ENCODE measurements around the gene LST1.

LST1 gene

GRCh38 chr6:31592396-31592771 lies 6.3 kb downstream of the LST1 start:
- no peaks in the 10 kb centered on the region for H3K36me3 ChIP-seq (ENCODE audit: insufficient read depth, low read length)
- H3K27me3 ChIP-seq (ENCODE audit: insufficient read depth, low read length, poor library complexity, severe bottlenecking) = no peaks in the 10 kb centered on the region
- H3K4me1 ChIP-seq (ENCODE audit: insufficient read depth, low read length, poor library complexity, severe bottlenecking) = peaks cover 47% of the 10 kb centered on the region
- H3K4me2 ChIP-seq (ENCODE audit: low read depth, low read length, poor library complexity, severe bottlenecking) = peak overlapping the region; percentile 77
- no peaks in the 10 kb centered on the region for H4K20me1 ChIP-seq (ENCODE audit: insufficient read depth, low read length, poor library complexity, severe bottlenecking)
- peak overlapping the region; percentile 62 for H3K4me3 ChIP-seq (ENCODE audit: low read length, poor library complexity, severe bottlenecking)
- H3K79me2 ChIP-seq (ENCODE audit: insufficient read depth, low read length) = peaks cover 32% of the 10 kb centered on the region
- TF ChIP-seq CTCF (conservative IDR thresholded peaks at IDR 0.05; ENCODE audit: low read length) = no peak
- TF ChIP-seq EZH2phosphoT487 (IDR thresholded peaks at IDR 0.05; ENCODE audit: borderline replicate concordance) = no peak
- peak overlapping the region; percentile 78 for H3K9ac ChIP-seq (ENCODE audit: low read depth, low read length, poor library complexity, severe bottlenecking)
- H3K9me3 ChIP-seq (ENCODE audit: insufficient read depth, low read depth, low read length) = no peaks in the 10 kb centered on the region
- H3K9me2 ChIP-seq (replicated peaks; ENCODE audit: low read depth, low read length) = no peaks in the 10 kb centered on the region
- no peaks in the 10 kb centered on the region for H3F3A ChIP-seq (ENCODE audit: low read depth)
- no peak overlapping the region for H2AFZ ChIP-seq (ENCODE audit: low read length)

GRCh38 chr6:31597006-31597405 lies 10.9 kb downstream of the LST1 start:
- no peaks in the 10 kb centered on the region for H4K20me1 ChIP-seq (ENCODE audit: insufficient read depth, low read length, poor library complexity, severe bottlenecking)
- no peaks in the 10 kb centered on the region for H3K9me3 ChIP-seq (ENCODE audit: insufficient read depth, low read depth, low read length)
- no peaks in the 10 kb centered on the region for H3K9me2 ChIP-seq (replicated peaks; ENCODE audit: low read depth, low read length)
- TF ChIP-seq CTCF (conservative IDR thresholded peaks at IDR 0.05; ENCODE audit: low read length) (peak; percentile 68), EZH2phosphoT487 (IDR thresholded peaks at IDR 0.05; ENCODE audit: borderline replicate concordance) (no peak)
- H2AFZ ChIP-seq (ENCODE audit: low read length) = no peak overlapping the region; the same call in 1 of the 2 replicates
- peaks cover 28% of the 10 kb centered on the region for H3K4me1 ChIP-seq (ENCODE audit: insufficient read depth, low read length, poor library complexity, severe bottlenecking)
- no peaks in the 10 kb centered on the region for H3F3A ChIP-seq (ENCODE audit: low read depth)
- H3K4me2 ChIP-seq (ENCODE audit: low read depth, low read length, poor library complexity, severe bottlenecking) = no peak overlapping the region
- no peak overlapping the region for H3K9ac ChIP-seq (ENCODE audit: low read depth, low read length, poor library complexity, severe bottlenecking)
- H3K79me2 ChIP-seq (ENCODE audit: insufficient read depth, low read length) = no peaks in the 10 kb centered on the region
- no peak overlapping the region for H3K4me3 ChIP-seq (ENCODE audit: low read length, poor library complexity, severe bottlenecking)
- no peaks in the 10 kb centered on the region for H3K27me3 ChIP-seq (ENCODE audit: insufficient read depth, low read length, poor library complexity, severe bottlenecking)
- no peaks in the 10 kb centered on the region for H3K36me3 ChIP-seq (ENCODE audit: insufficient read depth, low read length)

GRCh38 chr6:31607317-31607716 lies 21.2 kb downstream of the LST1 start:
- Histone ChIP-seq H3K36me3 (ENCODE audit: insufficient read depth, low read length) (no peaks in the 10 kb centered on the region), H3K4me1 (ENCODE audit: insufficient read depth, low read length, poor library complexity, severe bottlenecking) (peaks cover 5% of the 10 kb centered on the region), H3F3A (ENCODE audit: low read depth) (no peaks in the 10 kb centered on the region), H3K27me3 (ENCODE audit: insufficient read depth, low read length, poor library complexity, severe bottlenecking) (no peaks in the 10 kb centered on the region), H4K20me1 (ENCODE audit: insufficient read depth, low read length, poor library complexity, severe bottlenecking) (no peaks in the 10 kb centered on the region), H3K79me2 (ENCODE audit: insufficient read depth, low read length) (no peaks in the 10 kb centered on the region), H2AFZ (ENCODE audit: low read length) (no peak overlapping the region), H3K4me2 (ENCODE audit: low read depth, low read length, poor library complexity, severe bottlenecking) (no peak overlapping the region), H3K9me3 (ENCODE audit: insufficient read depth, low read depth, low read length) (no peaks in the 10 kb centered on the region), H3K9ac (ENCODE audit: low read depth, low read length, poor library complexity, severe bottlenecking) (no peak overlapping the region), H3K9me2 (replicated peaks; ENCODE audit: low read depth, low read length) (no peaks in the 10 kb centered on the region), H3K4me3 (ENCODE audit: low read length, poor library complexity, severe bottlenecking) (no peak overlapping the region)
- TF ChIP-seq CTCF (conservative IDR thresholded peaks at IDR 0.05; ENCODE audit: low read length) (no peak), EZH2phosphoT487 (IDR thresholded peaks at IDR 0.05; ENCODE audit: borderline replicate concordance) (no peak)

All from Loucy (cell line).